Trophoblast cell (in vitro differentiated cells and primary cell): ENCODE data around the gene SUPT20H.

Source experiments
- DNase-seq, 2 donors: peaks; one replicate each; pipeline ENCODE4 v3.0.0-alpha.2; 2016
- H2AFZ ChIP-seq: 2 replicates; pipeline ENCODE4 v1.6.1; 2013; ENCODE audit warnings: low read length, moderate library complexity, mild to moderate bottlenecking; ENCODE audit not compliant: insufficient read depth, poor library complexity
- H2AK5ac ChIP-seq: 2 replicates; pipeline ENCODE4 v1.6.1; 2013; ENCODE audit warnings: mild to moderate bottlenecking, low read length
- H2BK120ac ChIP-seq: 2 replicates; pipeline ENCODE4 v1.6.1; 2013; ENCODE audit warnings: low read length, mild to moderate bottlenecking, moderate library complexity; ENCODE audit not compliant: insufficient read depth, poor library complexity
- H2BK12ac ChIP-seq: 2 replicates; pipeline ENCODE4 v1.6.1; 2013; ENCODE audit warnings: mild to moderate bottlenecking, low read length, moderate library complexity
- H2BK5ac ChIP-seq: 2 replicates; pipeline ENCODE4 v1.6.1; 2013; ENCODE audit warnings: low read length, low read depth, moderate library complexity, mild to moderate bottlenecking; ENCODE audit not compliant: poor library complexity
- H3K14ac ChIP-seq: 2 replicates; pipeline ENCODE4 v1.6.1; 2013; ENCODE audit warnings: mild to moderate bottlenecking, low read length
- H3K18ac ChIP-seq: 2 replicates; pipeline ENCODE4 v1.6.1; 2013; ENCODE audit warnings: mild to moderate bottlenecking, low read length
- H3K23ac ChIP-seq: 2 replicates; pipeline ENCODE4 v1.6.1; 2013; ENCODE audit warnings: low read length
- H3K27ac ChIP-seq: 2 replicates; pipeline ENCODE4 v1.5.1; 2013; ENCODE audit warnings: low read depth, mild to moderate bottlenecking, inconsistent platforms, low read length, moderate library complexity
- H3K27me3 ChIP-seq: 2 replicates; pipeline ENCODE4 v1.6.1; 2013; ENCODE audit warnings: inconsistent platforms, mild to moderate bottlenecking, low read length, moderate library complexity; ENCODE audit not compliant: insufficient read depth
- H3K36me3 ChIP-seq, 2 experiments: 1 replicate in 1 of 2; 2 replicates in 1 of 2; pipeline ENCODE4 v1.6.1; 2013; ENCODE audit warnings: low read length in 2 of 2, mild to moderate bottlenecking in 2 of 2, moderate library complexity in 1 of 2; ENCODE audit not compliant: insufficient read depth in 2 of 2, control insufficient read depth in 1 of 2
- H3K4ac ChIP-seq: 2 replicates; pipeline ENCODE4 v1.6.1; 2013; ENCODE audit warnings: low read depth, mild to moderate bottlenecking, low read length, moderate library complexity
- H3K4me1 ChIP-seq, 2 experiments: 1 replicate in 1 of 2; 2 replicates in 1 of 2; pipeline ENCODE4 v1.6.1; 2013; ENCODE audit warnings: low read length in 2 of 2, mild to moderate bottlenecking in 2 of 2, moderate library complexity in 1 of 2; ENCODE audit not compliant: insufficient read depth in 2 of 2, control insufficient read depth in 1 of 2
- H3K4me2 ChIP-seq: 2 replicates; pipeline ENCODE4 v1.6.1; 2013; ENCODE audit warnings: inconsistent platforms, mild to moderate bottlenecking, low read length, moderate library complexity
- H3K4me3 ChIP-seq: 2 replicates; pipeline ENCODE4 v1.5.1; 2013; ENCODE audit warnings: mild to moderate bottlenecking, low read depth, low read length, inconsistent platforms
- H3K79me1 ChIP-seq: one replicate; pipeline ENCODE4 v1.6.1; 2013; ENCODE audit warnings: low read length
- H3K79me2 ChIP-seq: 2 replicates; pipeline ENCODE4 v1.6.1; 2013; ENCODE audit warnings: low read length, mild to moderate bottlenecking; ENCODE audit not compliant: control insufficient read depth, insufficient read depth, poor library complexity
- H3K9ac ChIP-seq: 2 replicates; pipeline ENCODE4 v1.6.1; 2013; ENCODE audit warnings: mild to moderate bottlenecking, low read length
- H3K9me3 ChIP-seq: 2 replicates; pipeline ENCODE4 v1.6.1; 2013; ENCODE audit warnings: low read depth, mild to moderate bottlenecking, control low read depth, inconsistent platforms, low read length; ENCODE audit not compliant: insufficient read depth
- H4K12ac ChIP-seq: 2 replicates; pipeline ENCODE4 v1.6.1; 2013; ENCODE audit warnings: low read depth, mild to moderate bottlenecking, low read length, moderate library complexity
- H4K8ac ChIP-seq: 2 replicates; pipeline ENCODE4 v1.6.1; 2013; ENCODE audit warnings: low read depth, mild to moderate bottlenecking, low read length, moderate library complexity
- H4K91ac ChIP-seq: one replicate; pipeline ENCODE4 v1.6.1; 2013; ENCODE audit warnings: low read depth, mild to moderate bottlenecking, low read length, moderate library complexity
- WGBS: extraction: QIAGEN DNeasy Blood & Tissue Kit; methylation state at CpG from one replicate; pipeline ENCODE4 v1.1.7; 2013; ENCODE audit warnings: missing lambda C conversion rate; ENCODE audit not compliant: insufficient read length, insufficient coverage; ENCODE audit errors: extremely low coverage; 5-methylcytosine and 5-hydroxymethylcytosine counted together

SUPT20H gene

DNA sequence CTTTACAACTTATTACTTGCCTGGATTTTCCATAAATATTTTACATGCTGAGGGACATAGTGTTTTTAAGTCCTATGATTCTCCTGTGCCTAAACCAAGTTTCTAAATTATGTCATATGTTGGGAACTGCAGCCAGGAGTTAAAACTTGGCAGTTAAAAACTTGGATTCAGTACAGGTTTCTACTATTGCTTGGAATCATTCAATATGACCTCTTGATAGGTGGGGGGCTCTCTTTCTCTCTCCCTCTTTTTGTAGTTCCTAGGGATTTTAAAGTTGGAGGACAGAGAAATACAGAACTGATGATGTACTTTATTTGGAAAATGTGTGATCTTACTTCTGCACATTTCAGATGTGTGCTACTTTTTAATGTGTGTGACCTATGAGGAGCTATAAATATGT is 41.2 kb upstream of the SUPT20H start:
- no peak overlapping the region for H3K23ac ChIP-seq
- no peak overlapping the region for H4K91ac ChIP-seq
- peaks cover 4% of the 10 kb centered on the region for H3K9me3 ChIP-seq
- no peak overlapping the region for H4K12ac ChIP-seq
- no peak overlapping the region for H2BK5ac ChIP-seq
- no peak overlapping the region for H3K4ac ChIP-seq
- no peak overlapping the region for H3K18ac ChIP-seq
- H3K36me3 ChIP-seq: no peaks in the 10 kb centered on the region
- H2AK5ac ChIP-seq: no peak overlapping the region
- no peak overlapping the region for H3K9ac ChIP-seq
- no peak overlapping the region for H4K8ac ChIP-seq
- no peaks in the 10 kb centered on the region for H3K79me1 ChIP-seq
- H3K4me1 ChIP-seq: no peaks in the 10 kb centered on the region
- H3K4me3 ChIP-seq: no peak overlapping the region
- no peak overlapping the region for H3K14ac ChIP-seq
- no peaks in the 10 kb centered on the region for H3K27me3 ChIP-seq
- H3K79me2 ChIP-seq: no peaks in the 10 kb centered on the region
- H2AFZ ChIP-seq: no peak overlapping the region
- no peak overlapping the region for H3K4me2 ChIP-seq
- no peak overlapping the region for H2BK12ac ChIP-seq
- H2BK120ac ChIP-seq: no peak overlapping the region
- no peak for DNase-seq
- H3K27ac ChIP-seq: no peak overlapping the region

DNA sequence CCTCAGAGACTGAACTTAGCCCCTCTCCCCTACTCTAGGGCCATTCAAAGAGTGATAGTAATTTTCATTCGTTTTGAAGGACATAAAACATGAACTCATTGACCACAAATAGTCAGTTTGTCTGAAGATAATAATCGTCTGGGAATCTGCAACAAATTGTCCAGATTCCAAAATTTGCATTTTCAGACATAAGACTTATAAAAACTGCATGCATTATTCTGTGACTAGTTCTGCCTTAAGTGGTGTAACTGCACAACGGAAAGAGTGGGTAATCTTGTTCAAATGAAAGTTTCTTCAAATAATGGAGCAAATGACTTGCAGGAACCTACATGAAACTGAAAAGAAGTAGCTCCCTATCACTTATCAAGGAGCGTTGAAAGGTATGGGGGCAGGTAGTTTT is 37.6 kb upstream of the SUPT20H start:
- H2AFZ ChIP-seq: no peak overlapping the region
- no peak overlapping the region for H4K12ac ChIP-seq
- WGBS: no CpG with 5 or more reads among the region's 4 CpGs
- DNase-seq: peak in 1 of 2 donors; percentile 21
- H3K4me1 ChIP-seq: no peaks in the 10 kb centered on the region
- no peak overlapping the region for H3K4ac ChIP-seq
- no peak overlapping the region for H4K8ac ChIP-seq
- H3K23ac ChIP-seq: no peak overlapping the region
- H3K79me1 ChIP-seq: no peaks in the 10 kb centered on the region
- H4K91ac ChIP-seq: no peak overlapping the region
- no peak overlapping the region for H3K27ac ChIP-seq
- H3K27me3 ChIP-seq: no peaks in the 10 kb centered on the region
- H2AK5ac ChIP-seq: no peak overlapping the region
- no peak overlapping the region for H3K4me2 ChIP-seq
- H3K36me3 ChIP-seq: no peaks in the 10 kb centered on the region
- no peak overlapping the region for H3K9ac ChIP-seq
- no peaks in the 10 kb centered on the region for H3K79me2 ChIP-seq
- H2BK5ac ChIP-seq: no peak overlapping the region
- H2BK12ac ChIP-seq: no peak overlapping the region
- H2BK120ac ChIP-seq: no peak overlapping the region
- no peak overlapping the region for H3K14ac ChIP-seq
- no peak overlapping the region for H3K18ac ChIP-seq
- no peak overlapping the region for H3K4me3 ChIP-seq
- H3K9me3 ChIP-seq: peaks cover 1% of the 10 kb centered on the region

DNA sequence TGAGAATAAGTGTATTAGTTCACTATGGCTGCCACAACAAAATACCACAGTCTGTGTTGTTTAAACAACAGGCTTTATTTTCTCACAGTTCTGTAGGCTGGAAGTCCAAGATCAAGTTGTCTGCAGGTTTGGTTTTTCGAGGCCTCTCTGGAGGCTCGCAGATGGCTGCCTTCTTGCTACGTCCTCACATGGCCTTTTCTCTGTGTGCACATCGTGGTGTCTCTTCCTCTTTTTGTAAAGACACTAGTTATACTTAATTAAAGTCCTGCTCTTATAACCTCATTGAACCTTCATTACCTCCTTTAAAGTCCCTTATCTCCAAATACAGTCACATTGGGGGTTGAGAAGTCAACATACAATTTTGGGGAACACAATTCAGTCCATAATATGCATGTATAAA is 35.4 kb upstream of the SUPT20H start:
- Histone ChIP-seq H4K12ac (no peak overlapping the region), H3K4me2 (no peak overlapping the region), H3K23ac (no peak overlapping the region), H3K4me1 (no peaks in the 10 kb centered on the region), H3K27me3 (no peaks in the 10 kb centered on the region), H3K4me3 (no peak overlapping the region), H3K18ac (no peak overlapping the region), H3K9ac (no peak overlapping the region), H2BK5ac (no peak overlapping the region), H3K36me3 (no peaks in the 10 kb centered on the region), H2BK120ac (no peak overlapping the region), H4K91ac (no peak overlapping the region), H2AK5ac (no peak overlapping the region), H3K27ac (no peak overlapping the region), H2BK12ac (no peak overlapping the region), H2AFZ (no peak overlapping the region), H3K9me3 (peaks cover 1% of the 10 kb centered on the region), H3K14ac (no peak overlapping the region), H4K8ac (no peak overlapping the region), H3K4ac (no peak overlapping the region), H3K79me2 (no peaks in the 10 kb centered on the region), H3K79me1 (no peaks in the 10 kb centered on the region)
- no peak for DNase-seq
- no CpG with 5 or more reads among the region's 4 CpGs for WGBS

DNA sequence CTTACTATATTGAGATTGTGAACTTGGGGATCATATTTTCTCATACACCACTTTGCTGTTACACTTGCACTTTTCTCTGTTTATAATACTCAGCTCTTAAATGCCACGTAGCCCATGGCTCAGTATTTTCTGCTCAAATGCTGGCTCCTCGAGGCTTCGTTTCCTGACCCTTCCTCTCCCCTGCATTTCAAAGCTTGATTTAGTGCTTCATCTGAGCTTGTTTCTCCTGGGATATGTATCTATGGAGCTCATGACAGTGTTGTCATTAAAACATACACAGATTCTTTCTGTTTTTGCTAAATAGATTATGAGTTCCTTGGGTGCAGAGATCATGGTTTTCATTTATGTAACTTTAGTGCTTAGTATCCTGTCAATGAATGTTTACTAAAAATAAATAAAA is 34.6 kb upstream of the SUPT20H start:
- Histone ChIP-seq H4K91ac (no peak overlapping the region), H2BK120ac (no peak overlapping the region), H3K27ac (no peak overlapping the region), H3K27me3 (no peaks in the 10 kb centered on the region), H2AK5ac (no peak overlapping the region), H2AFZ (no peak overlapping the region), H3K4me1 (no peaks in the 10 kb centered on the region), H3K23ac (no peak overlapping the region), H3K4ac (no peak overlapping the region), H4K8ac (no peak overlapping the region), H3K14ac (no peak overlapping the region), H3K36me3 (no peaks in the 10 kb centered on the region), H3K79me2 (no peaks in the 10 kb centered on the region), H3K9me3 (peaks cover under 1% of the 10 kb centered on the region), H3K79me1 (no peaks in the 10 kb centered on the region), H2BK5ac (no peak overlapping the region), H2BK12ac (no peak overlapping the region), H3K18ac (no peak overlapping the region), H3K4me3 (no peak overlapping the region), H3K4me2 (no peak overlapping the region), H3K9ac (no peak overlapping the region), H4K12ac (no peak overlapping the region)
- DNase-seq: no peak
- no CpG with 5 or more reads among the region's 3 CpGs for WGBS

DNA sequence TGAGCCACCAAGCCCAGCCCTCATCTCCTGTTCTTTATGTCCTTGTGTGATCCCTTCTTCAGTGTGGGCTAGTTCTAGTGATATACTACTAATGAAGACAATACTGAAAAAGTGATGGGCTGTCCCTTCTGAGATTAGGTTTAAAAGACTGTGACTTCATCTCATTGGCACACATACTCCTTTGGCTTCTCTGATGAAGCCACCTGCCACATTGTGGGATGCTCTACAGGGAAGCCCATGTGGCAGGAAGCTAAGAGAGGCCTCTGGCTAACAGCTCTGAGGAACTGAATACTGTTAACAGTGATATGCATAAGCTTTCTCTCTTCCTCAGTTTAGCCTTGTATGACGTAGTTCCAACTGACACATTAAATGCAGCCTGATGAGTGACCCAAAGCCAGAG is 32.3 kb upstream of the SUPT20H start:
- H3K18ac ChIP-seq: no peak overlapping the region
- H3K4me2 ChIP-seq: no peak overlapping the region
- no peak overlapping the region for H3K27ac ChIP-seq
- no peak overlapping the region for H4K12ac ChIP-seq
- no peak overlapping the region for H3K23ac ChIP-seq
- no peaks in the 10 kb centered on the region for H3K27me3 ChIP-seq
- H4K8ac ChIP-seq: no peak overlapping the region
- H3K79me2 ChIP-seq: no peaks in the 10 kb centered on the region
- no peaks in the 10 kb centered on the region for H3K36me3 ChIP-seq
- H3K4ac ChIP-seq: no peak overlapping the region
- H2BK5ac ChIP-seq: no peak overlapping the region
- no peak overlapping the region for H3K9ac ChIP-seq
- DNase-seq: no peak
- no peak overlapping the region for H2BK12ac ChIP-seq
- H3K14ac ChIP-seq: no peak overlapping the region
- H3K9me3 ChIP-seq: no peaks in the 10 kb centered on the region
- no peaks in the 10 kb centered on the region for H3K79me1 ChIP-seq
- H2AFZ ChIP-seq: no peak overlapping the region
- no peak overlapping the region for H2BK120ac ChIP-seq
- no CpG with 5 or more reads among the region's 1 CpG for WGBS
- no peak overlapping the region for H2AK5ac ChIP-seq
- H4K91ac ChIP-seq: no peak overlapping the region
- no peaks in the 10 kb centered on the region for H3K4me1 ChIP-seq
- H3K4me3 ChIP-seq: no peak overlapping the region
